CD4-positive, alpha-beta T cell treated with Interleukin-4 for 4 hours (primary cell): Measurements from ENCODE around the gene VMP1.
"Not testable (repeated sequence)": the region's sequence is repeated elsewhere in the genome, so short reads cannot be mapped to it uniquely, and the experiment has no call there.

ENCODE experiments used
- DNase-seq: peaks from one replicate; pipeline ENCODE4 v3.0.0-alpha.2; 2020

Gene VMP1

DNA sequence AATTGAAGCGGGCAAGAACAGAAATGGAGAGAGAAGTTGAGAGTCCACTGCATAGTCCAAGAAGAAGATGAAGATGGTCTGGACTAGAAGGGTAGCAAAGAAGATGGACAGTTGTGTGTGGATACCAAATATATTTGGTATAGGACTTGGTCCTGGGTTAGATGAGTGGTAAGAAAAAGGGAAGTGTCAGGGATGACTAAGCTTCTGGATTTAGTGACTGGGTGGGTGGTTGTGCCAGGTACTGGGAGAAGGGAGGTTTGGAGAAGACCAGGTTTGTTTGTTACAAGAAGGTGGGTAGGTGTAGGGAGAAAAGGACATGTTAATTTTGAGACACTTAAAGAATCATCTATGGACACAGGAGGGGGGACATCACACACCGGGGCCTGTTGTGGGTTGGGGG lies 5.4 kb downstream of the VMP1 start:
- no peak for DNase-seq

DNA sequence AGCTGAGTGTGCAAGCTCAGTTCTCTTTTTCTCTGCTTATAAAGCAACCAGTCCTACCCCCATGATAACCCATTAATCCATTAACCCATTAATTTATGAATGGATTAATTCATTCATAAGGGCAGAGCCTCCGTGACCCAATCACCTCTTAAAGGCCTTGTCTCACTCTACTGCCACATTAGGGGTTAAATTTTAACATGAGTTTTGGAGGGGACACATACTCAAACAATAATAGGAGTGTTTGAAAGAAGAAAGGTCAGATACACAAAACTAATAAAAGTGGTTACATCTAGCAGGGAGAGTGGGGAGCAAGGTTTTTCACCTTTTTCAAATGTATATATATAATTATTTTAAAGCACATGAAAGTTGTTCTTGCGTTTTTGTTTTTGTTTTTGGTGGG lies 6.8 kb downstream of the VMP1 start:
- DNase-seq: no peak

DNA sequence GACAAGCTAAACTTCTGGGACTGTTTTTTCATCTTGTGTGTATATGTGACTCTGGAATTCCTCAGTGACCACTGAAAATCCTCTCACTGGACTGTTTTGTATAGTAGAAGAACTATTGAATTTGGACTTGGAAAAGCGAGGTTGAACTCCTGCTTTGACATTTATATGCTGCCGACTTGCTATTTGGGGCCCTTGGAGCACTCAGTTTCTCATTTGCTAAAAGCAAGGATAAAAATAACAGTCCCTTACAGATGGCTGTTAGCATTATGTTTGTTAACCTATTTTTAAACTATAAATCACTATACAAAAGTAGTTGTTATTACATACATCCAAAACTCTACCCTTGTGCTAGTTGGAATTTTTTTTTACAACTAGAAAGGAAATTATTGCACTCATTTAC lies 9.0 kb downstream of the VMP1 start:
- DNase-seq: no peak

DNA sequence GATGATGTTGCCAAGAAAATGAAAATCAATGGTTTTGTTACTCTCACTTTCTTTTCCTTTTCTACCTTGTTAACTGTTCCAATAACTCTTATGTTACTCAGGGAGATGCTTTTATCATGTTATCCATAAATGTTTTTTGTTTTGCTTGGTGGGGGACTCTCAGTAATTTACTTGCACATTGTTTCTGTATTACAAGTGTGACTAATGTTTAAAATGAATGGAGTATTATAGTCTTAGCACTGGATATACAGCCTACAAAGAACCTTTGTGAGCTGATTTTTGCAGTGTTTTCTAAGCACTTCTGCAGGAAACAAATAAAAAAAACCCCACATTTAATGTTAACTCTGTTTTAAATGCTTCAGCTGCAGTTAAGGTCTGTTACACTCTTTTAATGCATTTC lies 12.1 kb downstream of the VMP1 start:
- no peak for DNase-seq

DNA sequence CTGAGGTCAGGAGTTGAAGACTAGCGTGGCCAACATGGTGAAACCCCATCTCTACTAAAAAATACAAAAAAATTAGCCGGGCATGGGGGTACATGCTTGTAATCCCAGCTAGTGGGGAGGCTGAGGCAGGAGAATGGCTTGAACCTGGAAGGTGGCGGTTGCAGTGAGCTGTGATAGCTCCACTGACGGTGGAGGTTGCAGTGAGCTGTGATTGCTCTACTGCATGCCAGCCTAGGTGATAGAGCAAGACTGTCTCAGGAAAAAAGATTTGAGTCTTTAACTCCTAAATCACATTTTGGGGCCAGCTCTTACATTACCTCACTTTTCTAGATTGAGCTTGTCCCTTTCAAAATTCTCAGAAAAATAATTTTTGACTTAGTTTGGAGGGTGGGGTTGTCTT lies 15.2 kb downstream of the VMP1 start:
- no peak for DNase-seq

DNA sequence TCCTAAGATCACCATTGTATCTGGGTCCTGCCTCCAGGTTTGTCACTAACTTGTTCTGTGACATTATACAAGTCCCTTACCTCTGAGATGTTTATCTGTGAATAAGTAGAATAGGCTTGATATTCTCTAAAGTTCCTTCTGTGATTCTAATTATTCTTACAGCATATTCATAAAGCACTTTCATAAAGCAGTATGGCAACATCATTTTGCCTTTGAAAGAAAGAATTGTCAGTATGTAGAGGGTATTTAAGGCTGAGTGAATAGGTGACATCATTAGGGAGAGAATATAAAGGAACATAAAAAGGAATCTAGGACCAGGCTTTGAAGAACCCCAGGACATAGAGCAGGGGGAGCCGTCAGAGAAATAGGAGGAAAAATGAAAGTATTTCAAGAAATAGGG lies 15.6 kb downstream of the VMP1 start:
- no peak for DNase-seq

DNA sequence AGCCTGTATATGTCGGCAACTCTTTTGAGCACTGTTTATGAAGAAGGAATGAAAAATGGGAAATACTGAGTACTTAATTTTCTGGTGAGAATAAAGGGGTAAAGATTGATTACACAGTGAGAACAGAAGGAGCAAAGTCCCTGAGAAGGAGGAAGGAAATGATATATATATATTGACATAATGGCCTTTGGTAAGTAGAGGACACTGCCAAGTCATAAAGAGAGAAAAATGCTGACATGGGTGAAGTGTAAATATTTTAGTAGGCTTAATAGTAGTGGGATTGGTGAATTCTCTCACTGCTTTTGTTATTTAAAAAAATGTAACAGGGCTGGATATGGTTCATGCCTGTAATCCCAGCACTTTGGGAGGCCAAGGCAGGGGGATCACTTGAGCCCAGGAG lies 16.2 kb downstream of the VMP1 start:
- no peak for DNase-seq

DNA sequence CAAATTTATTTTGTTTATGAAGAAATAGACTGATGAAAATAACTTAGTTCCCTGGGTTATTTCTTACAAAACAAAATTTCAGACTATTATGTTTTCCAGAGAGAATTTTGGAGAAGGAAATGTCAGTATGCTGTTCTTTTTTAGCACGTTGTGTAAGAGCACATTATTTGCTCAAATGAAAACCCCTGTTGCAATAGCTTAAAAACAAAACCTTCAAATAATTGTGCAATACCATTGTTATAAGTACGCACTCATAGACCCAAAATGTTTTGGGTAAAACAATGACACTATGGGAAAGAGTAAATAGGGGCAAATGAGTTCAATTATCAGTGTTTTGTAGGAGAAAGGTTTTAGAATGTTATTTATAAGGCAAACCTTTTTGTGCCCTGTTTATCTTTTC lies 18.2 kb downstream of the VMP1 start:
- DNase-seq: no peak

DNA sequence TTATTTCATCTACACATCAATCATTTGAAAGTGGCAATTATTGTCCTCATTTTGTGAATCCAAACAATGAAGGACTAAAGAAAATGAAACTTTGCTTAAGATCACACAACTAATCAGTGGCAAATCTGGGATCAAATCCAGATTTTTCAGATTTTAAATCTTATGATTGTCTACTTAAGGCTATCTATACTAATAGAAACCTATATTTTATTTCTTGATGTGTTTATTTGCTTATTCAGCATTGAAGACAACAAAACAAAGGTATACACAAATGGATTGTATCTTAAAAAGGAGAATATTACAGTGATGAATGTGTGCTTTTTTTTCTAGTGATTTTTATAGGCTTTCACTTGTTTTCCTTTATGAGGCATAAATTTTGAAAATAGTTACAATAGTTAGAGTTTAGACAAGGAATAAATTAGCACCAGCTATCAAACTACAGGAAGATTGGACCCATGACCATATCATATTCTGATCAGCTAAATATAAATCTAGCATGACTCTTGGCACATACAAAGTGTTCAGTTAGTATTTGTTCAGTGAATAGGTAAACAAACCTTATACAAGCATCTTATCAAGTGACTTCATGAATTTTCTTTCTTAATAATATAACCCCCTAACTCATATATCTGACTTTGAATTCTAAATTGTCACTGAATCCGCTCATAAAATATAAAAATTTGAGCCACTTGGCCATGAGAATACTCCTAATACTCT lies 20.5 kb downstream of the VMP1 start:
- no peak for DNase-seq

DNA sequence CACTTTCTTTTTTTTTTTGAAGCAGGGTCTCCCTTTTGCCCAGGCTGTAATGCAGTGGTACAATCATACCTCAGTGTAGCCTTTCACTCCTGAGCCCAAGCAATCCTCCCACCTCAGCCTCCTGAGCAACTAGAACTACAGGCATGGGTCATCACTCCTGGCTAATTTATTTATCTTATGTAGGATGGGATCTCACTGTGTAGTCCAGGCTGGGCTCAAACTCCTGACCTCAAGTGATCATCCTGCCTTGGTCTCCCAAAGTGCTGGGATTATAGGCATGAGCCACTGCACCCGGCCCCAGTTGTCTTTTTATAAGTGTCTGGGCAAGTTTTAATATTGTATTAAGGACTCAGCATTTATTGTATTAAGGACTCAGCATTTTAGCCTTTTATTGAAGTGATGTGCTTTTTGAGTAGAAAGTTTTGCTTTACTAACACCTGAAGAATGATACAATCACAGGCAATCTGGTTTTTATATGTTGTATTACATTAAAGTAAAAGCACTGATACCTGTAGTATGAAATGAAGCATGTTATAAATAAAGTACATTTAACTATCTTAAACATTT lies 22.9 kb downstream of the VMP1 start:
- DNase-seq: no peak

DNA sequence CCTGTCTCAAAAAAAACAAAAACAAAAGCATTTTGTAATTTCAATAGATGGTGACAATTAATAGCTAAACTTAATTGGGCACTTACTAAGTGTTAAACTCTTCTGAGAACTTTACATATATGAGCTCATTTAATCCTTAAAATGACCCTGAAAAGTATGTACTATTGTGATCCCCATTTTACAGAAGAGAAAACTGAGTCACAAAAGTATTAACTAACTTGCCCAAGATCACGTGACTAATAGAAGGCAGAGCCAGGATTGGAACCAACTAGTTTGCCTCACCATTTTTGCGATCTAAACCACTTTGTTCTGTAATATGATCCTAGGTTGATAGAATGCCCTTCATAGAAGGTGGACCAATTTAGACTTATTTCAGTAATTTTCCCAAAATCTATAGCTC lies 26.2 kb downstream of the VMP1 start:
- DNase-seq: no peak

DNA sequence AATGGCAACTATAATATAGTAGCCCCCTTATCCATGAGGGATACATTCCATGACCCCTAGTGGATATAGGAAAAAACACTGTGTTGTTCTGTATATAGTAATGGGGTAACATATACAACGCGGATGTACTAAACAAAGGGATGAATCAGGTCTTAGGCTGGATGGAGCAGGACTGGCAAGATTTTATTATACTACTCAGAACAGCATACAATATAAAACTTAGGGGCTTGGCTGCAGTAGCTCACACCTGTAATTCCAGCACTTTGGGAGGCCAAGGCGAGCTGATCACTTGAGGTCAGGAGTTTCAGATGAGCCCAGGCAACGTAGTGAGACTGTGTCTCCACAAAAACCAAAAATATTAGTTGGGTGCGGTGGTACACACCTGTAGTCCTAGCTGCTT lies 26.8 kb downstream of the VMP1 start:
- no peak for DNase-seq

DNA sequence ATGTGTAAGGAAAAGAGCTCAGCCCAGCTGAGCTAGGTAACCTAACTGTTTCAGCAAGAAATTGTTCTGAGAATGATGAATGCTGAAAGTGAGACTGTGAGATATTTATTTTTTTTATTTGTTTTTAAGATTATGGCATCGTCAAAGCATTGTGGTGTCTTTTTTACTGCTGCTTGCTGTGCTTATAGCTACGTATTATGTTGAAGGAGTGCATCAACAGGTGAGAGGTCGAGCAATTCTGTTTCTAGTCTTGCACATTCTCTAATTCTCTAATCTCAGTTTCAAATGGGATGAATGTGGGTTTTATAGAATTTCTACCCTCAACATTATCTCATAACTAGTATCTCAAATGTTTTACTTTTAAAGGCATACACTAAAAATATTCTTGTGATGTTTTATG lies 29.9 kb downstream of the VMP1 start:
- DNase-seq: no peak

DNA sequence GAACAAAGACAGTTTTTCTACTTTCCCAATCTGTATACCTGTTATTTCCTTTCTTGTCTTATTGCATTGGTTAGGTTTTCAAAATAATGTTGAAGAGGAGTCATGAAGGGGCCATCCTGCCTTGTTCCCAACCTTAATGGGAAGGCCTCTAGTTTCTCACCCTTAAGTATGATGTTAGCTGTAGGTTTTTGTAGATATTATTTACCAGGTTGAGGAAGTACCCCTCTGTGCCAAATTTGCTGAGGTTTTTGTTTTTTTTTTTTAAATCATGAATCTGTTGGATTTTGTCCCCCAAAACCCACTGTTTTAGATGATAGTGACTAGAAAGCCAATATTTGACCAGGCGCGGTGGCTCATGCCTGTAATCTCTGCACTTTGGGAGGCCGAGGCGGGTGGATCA lies 36.4 kb downstream of the VMP1 start:
- DNase-seq: no peak

DNA sequence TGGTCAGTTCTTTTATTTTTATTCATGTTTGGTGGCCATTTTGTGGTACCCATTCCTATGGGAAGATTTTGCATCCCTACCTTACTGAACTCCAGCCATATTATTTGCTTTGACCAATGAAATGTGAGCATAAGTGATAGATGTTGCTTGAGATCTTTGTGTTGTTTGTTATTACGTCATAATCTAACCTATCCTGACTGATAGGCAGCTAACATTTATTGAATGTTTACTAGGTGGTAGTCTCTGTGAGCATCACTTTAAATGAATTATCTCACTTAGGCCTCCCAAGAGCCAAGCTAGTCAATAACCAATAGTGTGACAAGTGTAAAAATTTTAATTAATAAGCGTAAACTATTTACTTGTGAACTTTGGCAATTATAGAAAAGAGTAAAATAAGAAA lies 37.6 kb downstream of the VMP1 start:
- no peak for DNase-seq

DNA sequence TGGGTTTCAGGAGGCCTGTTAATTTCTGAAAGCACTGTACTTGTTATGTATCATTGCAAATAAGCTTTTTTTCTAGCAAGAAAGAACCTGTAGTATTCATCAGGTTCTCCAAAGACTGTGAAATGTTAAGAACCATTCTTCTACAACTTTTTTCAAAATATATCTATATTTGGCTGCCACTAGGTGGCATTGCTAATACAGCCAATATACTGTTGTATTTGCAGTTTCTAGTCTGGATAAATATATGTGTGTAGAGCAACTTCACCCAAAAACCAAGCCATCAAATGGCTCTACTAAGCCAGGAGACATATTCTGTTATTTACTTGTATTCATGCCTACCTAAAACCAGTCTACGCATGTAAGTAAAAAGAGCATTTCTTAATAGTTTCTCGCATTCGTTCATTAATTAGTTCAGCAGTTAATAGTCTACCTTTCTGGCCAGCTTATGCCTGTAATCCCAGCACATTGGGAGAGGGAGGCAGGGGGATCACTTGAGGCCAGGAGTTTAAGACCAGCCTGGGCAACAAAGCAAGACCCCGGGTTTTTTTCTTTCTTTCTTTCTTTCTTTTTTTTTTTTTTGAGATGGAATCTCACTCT lies 39.5 kb downstream of the VMP1 start:
- DNase-seq: peak; percentile 66

DNA sequence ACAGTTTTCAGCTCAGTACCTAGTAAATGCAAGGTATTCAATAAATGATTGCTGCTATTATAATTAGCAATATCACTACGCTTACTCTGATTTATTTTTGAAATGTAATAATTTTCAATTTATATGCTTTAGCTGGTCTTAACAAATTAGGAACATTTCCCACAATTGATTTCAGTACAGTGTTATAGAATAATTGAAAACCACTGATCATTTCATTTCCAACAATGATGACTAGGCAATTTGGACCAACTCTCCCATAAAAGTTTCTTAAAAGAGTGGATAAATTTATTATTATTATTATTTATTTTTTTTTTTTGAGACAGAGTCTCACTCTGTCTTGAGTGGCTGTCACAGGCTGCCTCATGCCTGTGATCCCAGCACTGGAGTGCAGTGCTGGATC lies 41.1 kb downstream of the VMP1 start:
- no peak for DNase-seq

DNA sequence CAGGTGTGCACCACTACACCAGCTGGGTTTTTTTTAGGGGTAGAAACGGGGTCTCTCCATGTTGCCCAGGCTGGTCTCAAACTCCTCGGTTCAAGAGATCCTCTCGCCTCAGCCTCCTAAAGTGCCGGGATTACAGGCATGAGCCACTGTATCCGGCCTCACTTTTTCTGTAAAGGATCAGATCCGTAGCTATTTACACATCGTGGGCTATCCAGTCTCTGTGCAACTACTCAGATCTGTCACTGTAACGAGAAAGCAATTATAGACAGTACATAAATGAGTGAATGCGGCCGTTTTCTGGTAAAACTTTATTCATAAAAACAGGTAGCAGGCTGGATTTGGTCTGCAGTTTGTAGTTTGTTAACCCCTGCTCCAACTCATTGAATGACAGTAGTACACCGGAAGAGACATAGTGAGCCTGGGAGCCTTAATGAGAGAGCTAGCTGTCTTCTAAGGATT lies 44.5 kb downstream of the VMP1 start:
- DNase-seq: peak; percentile 24

DNA sequence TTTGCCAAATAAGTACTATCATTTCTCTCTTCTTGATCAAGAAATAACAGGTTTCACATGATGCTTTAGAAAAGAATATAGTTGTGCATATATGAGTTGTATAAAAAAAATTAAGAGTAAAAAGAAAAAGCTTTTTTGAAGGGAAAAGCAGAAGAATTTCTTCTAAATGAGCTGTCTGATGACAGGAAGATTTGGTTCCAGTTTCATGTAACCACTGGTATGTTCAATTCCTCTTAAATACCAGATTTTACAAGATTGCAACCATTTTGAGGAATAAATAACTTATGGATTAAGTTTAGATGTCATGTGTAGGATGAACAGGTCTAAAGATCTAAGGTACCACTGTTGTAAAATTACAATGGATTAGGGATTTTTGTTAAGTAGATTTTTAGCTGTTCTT lies 45.0 kb downstream of the VMP1 start:
- DNase-seq: no peak

DNA sequence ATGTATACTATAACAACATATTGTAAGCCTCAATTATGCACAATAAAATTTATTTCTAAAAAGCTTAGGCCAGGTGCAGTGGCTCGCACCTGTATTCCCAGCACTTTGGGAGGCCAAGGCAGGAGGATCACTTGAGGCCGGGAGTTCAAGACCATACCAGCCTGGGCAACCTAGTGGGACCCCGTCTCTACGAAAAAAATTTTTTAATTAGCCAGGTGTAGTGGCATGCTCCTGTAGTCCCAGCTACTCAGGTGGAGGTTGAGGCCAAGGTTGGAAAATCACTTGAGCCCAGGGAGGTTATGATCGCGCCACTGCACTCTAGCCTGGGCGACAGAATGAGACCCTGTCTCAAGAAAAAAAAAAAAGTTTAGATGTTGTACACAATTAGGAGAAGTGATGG lies 45.5 kb downstream of the VMP1 start:
- DNase-seq: no peak

DNA sequence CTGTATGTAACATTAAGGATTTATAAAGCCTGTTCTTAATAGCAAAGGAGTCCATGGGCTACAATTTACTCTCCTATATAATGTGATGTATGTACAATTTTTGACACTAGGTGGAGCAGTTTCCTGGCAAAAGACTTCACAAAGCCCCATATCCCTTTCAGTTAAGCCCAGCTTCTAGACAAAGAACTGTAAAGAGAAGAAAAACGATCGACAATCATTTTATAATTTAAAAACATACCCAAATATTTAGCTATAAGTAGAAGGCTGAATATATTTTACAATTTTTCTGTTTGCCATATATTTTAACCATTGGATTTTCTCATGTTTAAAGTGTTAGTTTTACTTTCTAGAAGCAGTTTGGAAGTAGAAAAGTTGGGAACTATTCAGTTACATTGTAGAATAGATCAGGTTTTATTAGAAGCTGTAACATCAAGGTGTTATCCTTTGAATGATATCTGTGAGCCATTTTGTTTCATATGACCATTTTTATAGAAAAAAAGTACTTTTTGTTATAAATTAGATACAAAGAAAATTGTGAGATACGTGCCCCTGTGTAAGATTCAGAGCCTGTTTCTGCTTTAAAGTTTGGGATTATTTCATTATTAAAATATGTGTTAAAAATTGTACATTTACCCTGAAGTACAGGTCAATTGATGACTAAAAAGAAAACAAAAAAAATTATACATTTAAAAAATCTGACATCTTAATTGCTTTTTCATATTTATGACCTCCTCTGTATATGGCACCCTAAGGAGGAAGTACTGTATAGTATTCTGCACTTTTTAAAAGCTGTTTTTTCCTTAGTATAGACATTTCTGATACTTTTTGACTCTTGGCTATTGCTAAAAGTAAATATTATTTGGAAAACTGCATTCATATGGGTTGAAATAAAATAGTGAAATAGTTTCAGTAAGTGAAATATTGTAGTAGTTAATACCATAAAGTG lies 46.3 kb downstream of the VMP1 start:
- DNase-seq: peak; percentile 90

DNA sequence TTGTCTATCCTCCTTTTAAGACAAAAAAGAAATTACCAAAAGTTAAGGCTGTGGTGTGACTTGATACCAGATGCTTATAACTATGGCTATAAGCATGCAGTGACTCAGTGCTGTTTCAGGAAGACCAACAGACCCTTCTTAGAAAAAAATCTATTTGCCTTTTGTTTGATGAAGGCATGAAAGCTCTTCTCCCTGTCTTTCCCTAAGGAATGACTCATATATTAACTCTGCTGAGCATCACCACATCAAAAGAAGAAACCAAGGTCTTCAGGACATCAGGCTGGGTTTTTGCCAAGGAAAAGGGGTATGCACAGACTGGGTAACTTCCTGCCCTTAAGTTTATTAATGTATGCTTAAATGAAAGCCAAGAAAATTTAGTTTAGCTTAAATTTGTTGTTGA lies 47.1 kb downstream of the VMP1 start:
- peak; percentile 83 for DNase-seq

DNA sequence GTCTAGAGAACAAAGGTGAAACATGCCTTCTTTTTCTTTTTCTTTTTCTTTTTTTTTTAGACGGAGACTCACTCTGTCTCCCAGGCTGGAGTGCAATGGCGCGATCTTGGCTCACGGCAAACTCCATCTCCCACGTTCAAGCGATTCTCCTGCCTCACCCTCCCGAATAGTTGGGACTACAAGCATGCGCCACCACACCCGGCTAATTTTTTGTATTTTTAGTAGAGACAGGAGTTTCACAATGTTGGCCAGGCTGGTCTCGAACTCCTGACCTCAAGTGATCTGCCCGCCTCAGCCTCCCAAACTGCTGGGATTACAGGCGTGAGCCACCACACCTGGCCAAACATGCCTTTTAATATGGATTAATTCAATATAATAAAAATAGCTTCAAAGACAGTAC lies 47.6 kb downstream of the VMP1 start:
- DNase-seq: not testable (repeated sequence)
